Limb (tissue), 2 donors: Measurements from ENCODE around the gene KNSTRN.

ENCODE experiments used
- DNase-seq, 2 donors: peaks; one replicate each; pipeline ENCODE4 v3.0.0-alpha.2; 2016; ENCODE audit errors: extremely low spot score in 2 of 2

Gene KNSTRN

DNA sequence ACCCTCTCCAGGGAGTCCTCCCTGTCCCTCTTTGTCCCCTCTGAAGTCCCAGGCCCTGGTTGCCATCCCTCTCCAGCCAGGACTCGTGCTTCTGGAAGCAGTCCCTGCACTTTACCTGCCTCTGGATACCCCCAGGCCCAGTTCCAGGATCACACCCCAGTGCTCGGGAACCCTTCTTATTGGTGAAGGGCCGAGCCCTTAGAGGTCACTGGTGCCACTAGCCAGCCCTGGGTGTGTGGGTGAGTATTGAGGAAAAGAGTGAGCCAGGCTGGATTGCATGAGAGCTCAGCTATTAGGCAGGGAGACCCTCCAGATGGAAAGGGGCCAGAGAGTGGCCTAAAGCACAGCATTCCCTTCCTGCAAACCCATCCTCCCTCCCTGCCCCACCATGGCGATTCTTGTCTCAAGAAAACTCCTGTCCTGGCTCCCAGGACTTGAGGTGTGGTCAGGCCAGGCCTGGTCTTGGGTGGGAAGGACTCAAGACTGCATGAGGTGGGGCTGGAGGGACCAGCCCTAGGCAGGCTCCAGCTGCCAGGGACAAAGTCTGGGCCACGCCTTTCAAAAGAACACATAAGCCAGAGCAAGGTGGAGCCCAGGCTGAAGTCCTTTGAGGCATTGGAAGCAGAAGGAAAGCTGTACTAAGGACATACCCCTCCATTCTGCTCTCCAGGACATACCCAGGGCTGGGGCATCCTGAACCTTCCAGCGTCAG is 36.5 kb upstream of the KNSTRN start:
- DNase-seq: no peak

DNA sequence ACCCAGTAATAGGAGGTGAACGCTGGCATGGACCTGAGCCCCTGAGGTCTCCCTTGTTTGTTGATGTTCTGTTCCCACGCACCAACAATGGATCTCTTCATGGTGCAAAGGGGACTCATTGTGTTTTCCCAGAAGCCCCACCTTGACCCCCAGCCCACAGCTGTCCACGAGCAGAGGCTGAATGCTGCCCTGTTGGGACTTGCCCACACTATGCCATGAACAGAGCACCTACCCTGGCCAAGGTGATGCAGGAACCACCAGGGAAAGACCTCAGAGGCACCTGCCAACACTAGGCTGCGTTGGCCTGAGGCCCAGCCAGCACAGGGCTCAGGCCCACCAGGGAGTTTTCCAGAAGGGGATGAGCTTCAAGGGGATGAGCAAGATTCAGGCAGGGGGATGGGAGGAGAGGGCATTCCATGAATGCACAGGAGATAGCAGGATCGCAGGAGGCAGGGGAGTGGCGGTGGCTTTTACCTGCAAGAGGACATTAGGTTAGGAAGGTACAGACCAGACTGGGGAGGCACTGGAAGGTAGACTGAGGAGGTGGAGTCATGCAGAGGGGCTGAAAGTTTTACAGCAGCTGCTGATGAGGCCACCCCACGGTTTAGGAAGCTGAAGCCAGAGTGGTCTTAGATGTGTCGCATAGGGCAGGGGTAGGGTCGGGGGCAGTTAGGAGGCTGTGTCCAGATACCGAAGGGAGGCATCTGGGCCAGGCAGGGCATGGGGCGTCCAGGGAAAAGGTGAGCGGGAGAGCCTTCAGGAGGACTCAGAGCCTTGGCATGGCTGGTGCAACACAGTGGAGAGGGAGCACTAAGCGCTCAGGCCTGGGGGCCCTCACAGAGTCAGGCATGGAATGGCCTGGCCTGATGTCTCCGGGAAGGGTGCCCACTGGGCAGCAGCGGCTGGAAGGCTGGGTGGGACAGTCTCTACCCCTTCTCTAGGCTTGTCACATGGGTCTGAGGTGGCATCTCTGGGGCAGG is 35.7 kb upstream of the KNSTRN start:
- no peak for DNase-seq

DNA sequence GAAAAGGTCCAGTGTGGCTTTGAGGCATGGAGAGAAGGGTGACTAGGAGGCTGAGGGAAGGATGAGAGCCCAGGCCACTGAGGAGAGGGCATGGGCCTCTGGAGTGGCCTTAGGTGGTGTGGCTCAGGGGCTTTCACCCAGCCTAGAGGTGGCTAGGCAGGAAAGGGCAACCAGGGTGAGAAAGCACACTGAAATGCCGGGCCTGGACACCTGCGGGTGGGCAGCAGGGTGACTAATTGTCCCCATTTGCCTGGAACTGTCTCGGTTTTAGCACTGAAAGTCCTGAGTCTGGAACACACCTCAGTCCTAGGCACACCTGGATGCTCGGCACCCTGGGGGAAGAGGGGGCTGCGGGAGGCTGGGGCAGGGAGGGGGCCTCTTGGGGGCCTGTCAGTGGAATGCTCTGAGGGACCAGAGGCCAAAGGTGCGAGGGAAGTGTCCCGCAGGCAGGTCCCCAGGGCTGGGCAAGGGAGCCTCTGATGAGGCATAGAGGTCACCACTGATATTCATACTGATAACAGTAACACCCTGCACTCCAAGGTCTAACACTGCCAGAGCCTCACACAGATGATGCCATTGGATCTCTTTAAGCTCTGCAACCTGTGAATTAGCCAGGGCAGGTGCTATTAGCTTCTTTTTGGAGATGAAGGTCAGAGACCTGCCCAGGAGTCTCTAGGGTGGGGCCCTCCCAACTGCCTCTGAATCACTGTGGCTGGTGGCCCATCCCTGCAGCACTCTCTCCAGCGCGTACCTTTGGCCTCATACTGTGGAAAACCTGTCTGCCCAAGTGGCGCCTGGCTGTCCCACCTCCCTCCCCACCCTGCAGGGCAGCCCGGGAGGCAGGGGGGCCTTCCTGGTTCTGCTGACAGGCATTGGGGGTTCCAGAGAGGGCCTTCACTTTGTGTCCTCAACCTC is 34.7 kb upstream of the KNSTRN start:
- no peak for DNase-seq

DNA sequence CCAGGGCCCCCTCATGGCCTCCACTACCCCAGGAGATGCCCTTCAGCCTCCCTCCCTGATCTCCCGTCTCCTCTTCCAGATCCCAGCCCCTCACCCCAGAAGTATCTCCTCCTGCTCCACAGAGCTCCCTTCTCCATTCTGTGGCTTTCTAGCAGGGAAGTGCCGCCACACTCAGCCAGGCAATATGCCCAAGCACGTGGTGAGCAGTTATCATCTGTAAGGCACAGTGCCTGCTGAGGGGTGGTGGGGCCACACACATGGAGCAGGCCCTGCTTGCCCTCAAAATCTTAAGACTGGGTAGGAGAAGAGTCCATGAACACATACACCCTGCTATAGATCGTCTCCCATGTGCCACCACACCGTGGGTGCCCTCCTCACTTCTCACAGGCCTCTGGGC is 34.0 kb upstream of the KNSTRN start:
- no peak for DNase-seq

DNA sequence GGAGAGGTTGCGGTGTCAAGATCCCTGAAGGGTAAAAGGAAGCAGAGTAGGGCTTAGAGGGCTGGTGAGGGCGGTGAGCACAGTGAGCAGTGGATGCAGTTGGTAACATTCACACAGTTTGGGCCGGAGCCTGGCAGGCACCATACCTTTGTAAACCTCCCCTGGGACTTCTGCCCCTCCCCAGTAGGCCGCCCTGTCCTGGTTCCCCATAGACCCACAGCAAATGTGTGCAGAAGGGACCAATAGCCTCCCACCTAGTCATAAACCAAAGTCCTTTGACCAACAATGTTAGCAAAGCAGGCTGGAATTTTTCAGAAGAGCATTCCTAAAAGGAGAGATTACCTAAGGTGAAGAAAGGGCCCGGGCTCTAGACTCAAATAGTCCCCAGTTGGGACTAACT is 33.4 kb upstream of the KNSTRN start:
- DNase-seq: no peak

DNA sequence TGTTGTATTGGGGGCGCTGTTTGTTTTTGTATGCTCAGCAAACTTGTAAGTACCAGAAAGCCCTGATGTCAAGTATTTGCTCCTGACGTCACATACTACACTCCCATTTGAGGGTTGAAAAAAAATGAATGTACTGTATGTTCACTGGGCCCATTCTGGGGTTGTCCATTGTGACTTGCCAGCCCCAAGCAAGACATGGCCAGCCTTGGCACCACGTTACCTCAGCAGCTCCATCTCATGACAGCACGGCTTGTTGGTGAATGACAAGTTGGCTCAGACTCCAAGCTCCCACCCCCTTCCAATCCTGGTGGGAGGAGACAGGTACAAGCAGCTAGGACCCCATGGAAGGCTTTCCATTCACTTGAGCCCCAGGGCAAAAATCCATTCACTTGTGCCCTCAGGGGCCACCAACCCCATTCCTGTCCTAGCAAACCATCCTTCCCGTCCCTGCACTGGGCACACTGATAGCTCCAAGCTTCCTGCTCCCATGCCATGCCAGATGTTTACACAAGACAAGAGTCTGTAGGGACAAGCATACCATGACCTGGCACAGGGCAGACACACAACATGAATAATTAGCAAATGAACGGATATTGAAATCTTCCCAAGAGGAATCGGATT is 30.1 kb upstream of the KNSTRN start:
- no peak for DNase-seq

DNA sequence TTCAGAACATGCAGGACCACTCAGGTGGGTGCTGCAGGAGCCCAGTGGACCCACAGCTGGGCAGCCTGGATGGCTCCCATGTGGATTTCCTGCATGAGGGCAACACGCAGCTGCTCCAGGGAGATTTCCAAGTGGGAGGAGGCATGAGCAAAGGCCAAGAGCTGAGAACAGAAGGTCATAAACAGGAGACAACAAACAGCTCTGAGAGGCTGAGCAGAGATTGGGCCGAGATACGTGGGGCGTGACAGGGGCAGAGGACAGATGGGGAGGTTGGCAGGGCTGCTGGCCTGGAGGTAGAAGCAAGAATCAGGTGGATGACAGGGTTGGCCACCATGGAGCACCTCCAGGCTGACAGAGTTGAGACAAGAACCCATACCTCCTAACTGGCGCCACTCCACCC is 28.8 kb upstream of the KNSTRN start:
- no peak for DNase-seq

DNA sequence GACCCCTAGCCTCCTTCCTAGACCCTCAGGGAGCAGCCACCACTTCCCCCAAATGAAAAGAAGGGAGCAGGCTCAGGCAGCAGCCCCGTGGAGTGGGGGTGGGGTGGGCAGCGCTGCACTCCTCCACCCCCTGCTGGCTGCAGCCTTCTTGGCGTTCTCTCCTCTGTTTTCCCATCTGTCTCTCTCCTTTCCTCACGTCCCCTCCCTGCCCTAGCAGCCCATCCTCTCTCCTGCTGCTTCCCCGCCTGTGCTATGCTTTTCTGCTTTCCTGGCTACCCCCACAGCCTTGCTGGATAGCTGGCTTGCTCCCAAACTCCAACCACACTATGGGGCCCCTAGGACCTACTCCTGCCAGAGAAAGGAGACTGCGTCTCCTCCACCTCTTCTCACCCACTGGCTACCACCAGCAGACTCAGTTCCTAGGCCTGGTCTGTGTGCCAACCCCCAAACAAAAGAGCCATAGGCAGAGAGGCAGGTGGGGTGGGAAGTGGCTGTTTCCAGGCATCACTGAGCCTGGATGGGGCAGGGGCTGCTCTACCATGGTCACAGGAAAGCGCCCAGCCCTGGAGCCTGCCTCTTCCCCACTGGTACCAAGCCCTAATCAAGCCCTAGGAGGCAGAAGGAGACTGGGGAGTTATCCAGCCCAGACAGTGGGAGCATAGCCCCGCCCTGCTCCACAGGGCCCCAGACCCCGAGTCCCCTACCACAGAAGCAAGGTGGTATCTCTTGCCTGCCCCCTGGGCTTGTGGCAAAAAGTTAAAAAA is 27.9 kb upstream of the KNSTRN start:
- DNase-seq: peak; percentile 76 to 80

DNA sequence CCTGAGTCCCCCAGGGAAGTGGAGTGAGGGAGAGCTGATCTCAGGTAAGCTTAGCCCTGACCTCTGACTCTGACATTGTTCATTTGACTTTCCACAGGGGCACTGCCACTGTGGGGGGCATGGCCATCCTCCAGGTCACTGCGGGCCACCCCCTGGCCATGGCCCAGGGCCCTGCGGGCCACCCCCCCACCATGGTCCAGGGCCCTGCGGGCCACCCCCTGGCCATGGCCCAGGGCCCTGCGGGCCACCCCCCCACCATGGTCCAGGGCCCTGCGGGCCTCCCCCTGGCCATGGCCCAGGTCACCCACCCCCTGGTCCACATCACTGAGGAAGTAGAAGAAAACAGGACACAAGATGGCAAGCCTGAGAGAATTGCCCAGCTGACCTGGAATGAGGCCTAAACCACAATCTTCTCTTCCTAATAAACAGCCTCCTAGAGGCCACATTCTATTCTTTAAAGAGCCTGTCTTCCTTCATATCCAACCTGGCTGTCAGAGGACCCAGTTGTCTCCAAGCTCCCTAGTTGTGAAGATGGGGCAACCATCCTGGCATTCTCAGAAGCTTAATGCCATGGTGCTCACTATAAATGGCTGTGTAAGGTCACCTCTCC is 26.4 kb upstream of the KNSTRN start:
- no peak for DNase-seq

DNA sequence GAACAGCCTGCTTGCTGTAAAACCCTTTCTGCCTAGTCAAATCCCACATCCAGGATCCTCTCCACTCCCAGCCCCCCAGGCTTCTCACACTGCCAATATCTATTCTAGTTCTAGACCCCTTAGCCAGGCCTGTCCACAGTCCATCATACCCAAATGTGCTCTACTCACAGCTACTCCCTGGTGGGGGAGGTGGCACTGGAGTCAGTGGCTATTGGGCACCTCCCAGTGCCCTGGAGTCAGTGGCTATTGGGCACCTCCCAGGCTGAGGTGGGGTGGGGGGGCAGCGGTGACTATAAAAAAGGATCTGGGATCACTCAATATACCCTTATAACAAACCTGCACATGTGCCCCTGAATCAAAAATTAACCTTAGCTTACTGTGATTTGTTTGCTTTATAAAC is 25.3 kb upstream of the KNSTRN start:
- DNase-seq: no peak

DNA sequence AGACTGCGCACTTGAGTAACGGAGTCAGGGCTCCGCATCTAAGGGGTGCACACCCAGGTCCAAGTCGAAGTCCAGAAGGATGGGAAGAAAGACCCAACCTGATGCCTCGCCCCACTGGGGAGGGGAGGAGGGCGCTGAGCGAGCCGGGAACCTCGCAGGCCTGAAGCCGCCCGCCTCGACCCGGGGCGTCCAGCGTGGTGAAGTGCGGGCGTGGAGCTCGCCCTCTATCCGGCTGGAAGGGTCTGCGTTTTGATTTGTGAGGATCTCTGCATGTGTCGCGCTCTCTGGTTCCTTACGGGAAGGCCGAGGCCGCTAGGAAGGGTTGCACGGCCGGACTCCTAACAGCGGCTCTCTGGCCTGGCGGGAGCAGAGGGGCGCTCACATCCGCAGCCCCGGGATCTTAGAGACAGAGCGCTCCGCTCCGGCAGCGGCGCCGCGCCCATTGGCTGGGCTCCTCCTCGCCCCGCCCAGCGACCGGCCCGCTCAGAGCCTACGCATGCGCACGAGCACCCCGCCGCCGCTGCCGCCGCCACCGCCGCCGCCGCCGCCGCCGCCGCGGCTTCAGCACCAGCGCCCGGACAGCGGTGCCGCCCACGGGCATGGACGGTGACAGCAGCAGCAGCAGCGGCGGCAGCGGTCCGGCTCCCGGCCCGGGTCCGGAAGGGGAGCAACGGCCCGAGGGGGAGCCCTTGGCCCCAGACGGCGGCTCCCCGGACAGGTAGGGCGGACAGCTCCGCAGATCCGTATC is 24.6 kb upstream of the KNSTRN start, which contains the start of gene DISP2:
Gene DISP2, plus strand, starts transcription at position 497 of the 748 bp plus-strand sequence. Its CDS starts 103 bp downstream, at position 600.
- DNase-seq: peak; percentile 90 to 95

DNA sequence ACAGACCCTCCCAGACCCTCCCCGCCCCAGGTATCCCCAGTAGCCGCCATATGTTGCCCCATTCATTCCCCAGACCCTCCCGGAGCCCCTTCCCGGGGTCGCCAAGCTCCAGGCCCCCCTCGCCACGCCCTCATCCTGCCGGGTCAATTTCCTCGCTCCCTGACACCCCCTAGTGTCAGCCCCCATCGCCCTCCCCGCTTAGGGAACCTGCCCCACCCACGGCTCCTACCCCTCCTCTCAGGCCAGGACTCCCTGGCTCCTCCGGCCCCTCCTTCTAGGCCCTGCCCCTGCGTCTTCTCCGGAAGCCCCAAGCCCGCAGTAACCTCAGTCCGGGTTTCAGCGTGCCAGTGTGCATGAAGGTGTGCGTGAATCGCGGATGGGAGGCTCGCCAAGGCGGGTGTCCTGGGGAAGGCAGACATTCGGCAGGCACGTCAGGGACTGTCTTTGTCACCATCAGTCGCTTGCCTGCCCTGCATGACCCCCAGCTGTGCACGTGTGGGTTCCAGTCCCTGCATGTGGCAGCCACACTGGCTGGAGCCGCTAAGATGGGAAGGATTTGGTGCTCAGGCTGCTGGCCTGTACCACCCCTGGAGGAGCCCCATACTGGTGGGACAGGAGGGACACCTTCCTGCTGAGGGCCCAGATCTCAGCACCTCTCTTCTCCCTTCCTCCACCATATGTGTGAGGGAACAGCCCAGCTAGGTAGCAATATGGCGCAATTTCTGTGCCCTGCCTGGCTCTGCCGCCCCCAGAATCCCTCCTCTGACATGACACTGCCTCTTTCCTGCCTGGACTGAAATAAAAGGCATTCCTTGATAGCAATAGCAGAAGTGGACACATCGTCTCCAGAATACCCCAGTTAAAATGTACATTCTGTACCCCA is 23.8 kb upstream of the KNSTRN start:
- DNase-seq: no peak

DNA sequence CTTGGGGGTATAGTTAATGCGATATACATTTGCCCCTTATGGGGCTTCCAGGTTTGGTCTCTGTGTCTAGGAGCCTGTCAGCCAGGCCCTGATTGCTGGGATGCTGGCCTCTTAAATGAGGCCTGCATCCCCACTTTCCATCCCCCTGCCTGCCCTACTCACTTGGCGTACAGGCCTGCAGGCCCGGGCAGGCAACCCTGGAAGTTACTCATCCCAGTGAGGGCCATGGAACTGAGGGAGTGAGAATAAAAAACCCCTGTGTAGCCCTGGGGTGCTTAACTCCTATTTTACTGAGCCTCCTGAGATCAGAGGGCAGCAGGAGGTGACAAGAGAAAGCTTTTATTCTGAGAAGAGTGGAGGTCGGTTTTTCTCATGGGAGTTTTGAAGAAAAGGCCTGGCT is 22.5 kb upstream of the KNSTRN start:
- no peak for DNase-seq

DNA sequence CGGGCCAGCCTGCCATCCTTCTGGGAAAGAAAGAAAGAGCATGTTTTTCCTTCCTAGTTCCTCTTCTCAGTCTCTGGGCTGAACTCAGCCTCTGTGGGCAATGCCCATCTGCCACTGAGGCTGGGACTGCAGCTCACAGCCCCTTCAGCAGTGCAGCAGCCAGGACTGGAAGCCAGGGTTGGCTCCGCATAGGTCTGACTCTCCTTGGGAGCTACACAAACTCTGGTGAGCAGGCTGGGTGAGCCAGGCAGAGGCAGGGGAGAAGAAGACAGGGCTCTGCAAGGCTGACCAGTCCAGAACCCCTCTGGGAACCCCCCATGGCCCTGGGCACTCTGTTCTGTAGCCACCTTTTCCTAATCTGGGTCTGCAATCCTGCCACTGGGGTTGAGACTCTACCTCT is 20.9 kb upstream of the KNSTRN start:
- DNase-seq: no peak

DNA sequence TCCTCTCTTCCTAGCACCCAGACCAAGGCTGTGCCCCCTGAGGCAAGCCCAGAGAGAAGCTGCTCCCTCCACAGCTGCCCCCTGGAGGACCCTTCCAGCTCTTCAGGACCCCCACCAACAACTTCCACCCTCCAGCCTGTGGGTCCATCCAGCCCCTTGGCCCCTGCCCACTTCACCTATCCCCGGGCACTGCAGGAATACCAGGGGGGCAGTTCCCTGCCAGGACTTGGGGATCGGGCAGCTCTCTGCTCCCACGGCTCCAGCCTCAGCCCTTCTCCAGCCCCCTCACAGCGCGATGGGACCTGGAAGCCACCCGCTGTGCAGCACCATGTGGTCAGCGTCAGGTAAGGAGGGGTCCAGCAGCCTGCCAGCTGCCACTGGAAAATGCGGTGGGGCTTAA is 18.9 kb upstream of the KNSTRN start:
- DNase-seq: no peak

DNA sequence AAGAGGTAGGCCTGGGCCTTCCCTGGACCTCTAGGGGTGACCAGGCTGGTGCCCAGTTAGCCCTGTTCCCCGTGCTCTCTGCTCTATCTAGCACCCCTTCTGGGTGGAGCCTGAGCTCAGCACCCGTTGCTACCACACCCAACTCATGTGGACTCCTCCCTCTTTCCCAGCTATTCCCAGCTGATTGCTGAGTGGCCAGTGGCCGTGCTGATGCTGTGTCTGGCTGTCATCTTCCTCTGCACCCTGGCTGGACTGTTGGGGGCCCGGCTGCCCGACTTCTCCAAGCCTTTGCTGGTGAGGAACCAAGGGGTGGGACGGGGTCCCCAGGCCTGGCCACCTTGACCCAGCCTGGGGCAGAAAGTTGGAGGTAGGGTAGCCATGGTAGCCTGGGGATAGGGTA is 18.3 kb upstream of the KNSTRN start:
- DNase-seq: no peak

DNA sequence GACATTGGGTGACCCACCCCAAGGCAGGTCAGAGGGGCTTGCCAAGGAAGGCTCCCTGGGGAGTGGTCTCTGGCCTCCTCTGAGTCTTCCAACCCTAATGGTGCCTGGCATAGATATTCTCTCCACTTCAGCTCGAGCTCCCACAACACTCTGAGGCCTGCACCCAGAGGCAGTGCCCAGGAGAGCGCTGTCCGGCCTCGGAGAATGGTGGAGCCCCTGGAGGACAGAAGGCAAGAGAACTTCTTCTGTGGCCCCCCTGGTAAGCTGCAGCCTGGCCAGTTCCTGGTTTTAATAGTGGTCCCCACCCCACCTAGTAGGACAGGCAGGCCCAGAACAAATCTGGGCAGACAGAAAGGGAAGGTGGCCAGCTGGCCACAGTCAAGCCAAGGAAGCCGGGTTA is 17.5 kb upstream of the KNSTRN start:
- DNase-seq: no peak
